Mucosa of rectum (tissue), 2 donors: ENCODE measurements around the gene CREB3.

Source experiments
- H3K27ac ChIP-seq, 2 donors: one replicate each; pipeline ENCODE4 v1.7.0; 2013; ENCODE audit warnings: inconsistent platforms in 2 of 2, low read depth in 2 of 2, low read length in 2 of 2
- H3K27me3 ChIP-seq, 2 donors: one replicate each; pipeline ENCODE4 v1.7.0; 2013; ENCODE audit warnings: low read length in 2 of 2; ENCODE audit not compliant: control insufficient read depth in 2 of 2, insufficient read depth in 2 of 2
- H3K36me3 ChIP-seq, 2 donors: one replicate each; pipeline ENCODE4 v1.7.0; 2013; ENCODE audit warnings: low read length in 2 of 2; ENCODE audit not compliant: control insufficient read depth in 2 of 2, insufficient read depth in 2 of 2
- H3K4me1 ChIP-seq, 2 donors: one replicate each; pipeline ENCODE4 v1.7.0; 2013; ENCODE audit warnings: low read length in 2 of 2, mild to moderate bottlenecking in 1 of 2; ENCODE audit not compliant: control insufficient read depth in 2 of 2, insufficient read depth in 2 of 2
- H3K4me3 ChIP-seq, 2 donors: one replicate each; pipeline ENCODE4 v1.7.0; 2013; ENCODE audit warnings: low read length in 2 of 2
- H3K9ac ChIP-seq, 2 donors: one replicate each; pipeline ENCODE4 v1.7.0; 2013; ENCODE audit warnings: low read length in 2 of 2, low read depth in 1 of 2, mild to moderate bottlenecking in 1 of 2
- H3K9me3 ChIP-seq, 2 donors: one replicate each; pipeline ENCODE4 v1.7.0; 2013; ENCODE audit warnings: low read length in 2 of 2; ENCODE audit not compliant: control insufficient read depth in 2 of 2
- donor health status: healthy.
- donor health status: Normal muscosa, but diverticular disease.

Gene CREB3

GRCh38 chr9:35700031-35700430 is 32.4 kb upstream of the CREB3 start:
- peaks cover 74 to 79% of the 10 kb centered on the region in 2 donors for H3K36me3 ChIP-seq
- H3K4me3 ChIP-seq: no peak overlapping the region
- peaks cover 0 to 4% of the 10 kb centered on the region in 2 donors for H3K4me1 ChIP-seq
- H3K9ac ChIP-seq: no peak overlapping the region
- no peak overlapping the region for H3K27ac ChIP-seq
- H3K27me3 ChIP-seq: no peaks in the 10 kb centered on the region
- H3K9me3 ChIP-seq: no peaks in the 10 kb centered on the region

- H3K27me3 ChIP-seq: no peaks in the 10 kb centered on the region
- peaks cover 0 to 1% of the 10 kb centered on the region in 2 donors for H3K4me1 ChIP-seq
- no peak overlapping the region for H3K9ac ChIP-seq
- peaks cover 83 to 88% of the 10 kb centered on the region in 2 donors for H3K36me3 ChIP-seq
- no peak overlapping the region for H3K4me3 ChIP-seq
- H3K27ac ChIP-seq: no peak overlapping the region
- H3K9me3 ChIP-seq: no peaks in the 10 kb centered on the region
Observed at GRCh38 chr9:35700942-35701341, 31.5 kb upstream of the CREB3 start.

DNA sequence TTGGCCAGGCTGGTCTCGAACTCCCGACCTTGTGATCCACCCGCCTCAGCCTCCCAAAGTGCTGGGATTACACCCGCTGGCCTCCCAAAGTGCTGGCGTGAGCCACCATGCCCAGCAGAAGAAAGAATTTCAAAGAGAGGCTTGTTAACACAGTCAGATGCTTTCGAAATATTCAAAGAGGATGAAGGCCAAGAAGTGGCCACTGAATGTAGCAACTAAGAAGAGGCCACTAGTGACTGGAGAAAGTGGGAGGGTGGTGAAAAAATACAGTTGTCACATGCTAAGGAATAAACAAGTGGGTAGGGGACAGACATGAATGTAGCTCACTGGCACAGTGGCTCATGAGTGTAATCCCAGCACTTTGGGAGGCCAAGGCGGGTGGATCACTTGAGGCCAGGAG is 29.8 kb upstream of the CREB3 start:
- H3K27me3 ChIP-seq: no peaks in the 10 kb centered on the region
- H3K9ac ChIP-seq: no peak overlapping the region
- no peaks in the 10 kb centered on the region for H3K4me1 ChIP-seq
- H3K9me3 ChIP-seq: no peaks in the 10 kb centered on the region
- H3K4me3 ChIP-seq: no peak overlapping the region
- H3K36me3 ChIP-seq: peaks cover 93 to 97% of the 10 kb centered on the region in 2 donors
- H3K27ac ChIP-seq: no peak overlapping the region

DNA sequence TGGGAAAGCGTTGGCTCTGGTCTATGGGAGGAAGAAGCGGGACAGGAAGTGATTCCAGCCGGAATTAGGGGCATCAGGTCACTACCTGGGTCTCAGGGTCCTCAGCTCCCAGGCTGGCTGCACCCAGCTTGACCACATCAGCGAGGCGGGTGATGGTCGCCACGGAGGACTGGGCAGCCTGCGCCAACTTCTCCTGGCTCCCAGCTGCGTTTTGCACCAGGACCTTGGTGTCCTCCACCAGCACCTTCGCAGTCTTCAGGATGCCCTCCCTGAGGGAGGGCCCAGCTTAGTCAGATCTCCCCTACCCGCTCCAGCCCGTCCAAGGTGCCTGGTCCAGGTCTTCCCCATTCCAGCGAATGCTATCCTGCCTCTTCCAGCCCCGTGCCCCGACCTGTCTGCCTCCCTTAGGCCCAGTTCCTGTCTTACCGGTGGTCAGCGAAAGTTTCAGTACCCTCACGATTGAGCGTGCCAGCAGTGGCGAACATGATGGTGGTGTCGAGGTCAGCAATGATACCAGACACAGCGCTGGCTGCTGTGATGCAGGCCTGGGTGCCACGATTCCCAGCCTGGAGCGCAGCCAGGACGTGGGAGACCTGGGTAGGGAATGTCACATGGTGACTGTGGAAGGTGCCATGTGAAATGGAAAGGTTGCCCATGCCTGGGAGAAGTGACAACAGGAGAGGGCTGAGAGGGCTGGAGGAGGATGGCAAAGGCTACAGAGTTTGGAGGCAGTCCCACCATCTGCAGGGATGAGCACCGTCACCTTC is 28.4 kb upstream of the CREB3 start:
- H3K36me3 ChIP-seq: peaks cover 86 to 95% of the 10 kb centered on the region in 2 donors
- no peak overlapping the region for H3K9ac ChIP-seq
- H3K27ac ChIP-seq: no peak overlapping the region

GRCh38 chr9:35705372-35705771 is 27.1 kb upstream of the CREB3 start:
- H3K4me1 ChIP-seq: no peaks in the 10 kb centered on the region
- H3K36me3 ChIP-seq: peaks cover 79 to 88% of the 10 kb centered on the region in 2 donors
- no peak overlapping the region for H3K4me3 ChIP-seq
- H3K9me3 ChIP-seq: no peaks in the 10 kb centered on the region
- no peak overlapping the region for H3K9ac ChIP-seq
- H3K27ac ChIP-seq: no peak overlapping the region
- no peaks in the 10 kb centered on the region for H3K27me3 ChIP-seq

More for the DNA sequence above, 28.4 kb upstream of the CREB3 start:
- no peaks in the 10 kb centered on the region for H3K9me3 ChIP-seq
- no peaks in the 10 kb centered on the region for H3K27me3 ChIP-seq
- H3K4me3 ChIP-seq: no peak overlapping the region
- H3K4me1 ChIP-seq: no peaks in the 10 kb centered on the region

GRCh38 chr9:35705836-35706430 is 26.5 kb upstream of the CREB3 start:
- H3K9ac ChIP-seq: no peak overlapping the region
- H3K9me3 ChIP-seq: no peaks in the 10 kb centered on the region
- no peak overlapping the region for H3K4me3 ChIP-seq
- H3K27ac ChIP-seq: no peak overlapping the region
- H3K36me3 ChIP-seq: peaks cover 79 to 88% of the 10 kb centered on the region in 2 donors
- no peaks in the 10 kb centered on the region for H3K27me3 ChIP-seq
- H3K4me1 ChIP-seq: no peaks in the 10 kb centered on the region

- H3K36me3 ChIP-seq: peaks cover 82 to 88% of the 10 kb centered on the region in 2 donors
Observed at GRCh38 chr9:35706951-35707350, 25.5 kb upstream of the CREB3 start.

GRCh38 chr9:35708146-35708545 is 24.3 kb upstream of the CREB3 start:
- Histone ChIP-seq H3K27ac (no peak overlapping the region), H3K36me3 (peaks cover 83 to 88% of the 10 kb centered on the region in 2 donors), H3K4me3 (no peak overlapping the region), H3K9ac (no peak overlapping the region), H3K27me3 (no peaks in the 10 kb centered on the region), H3K4me1 (no peaks in the 10 kb centered on the region), H3K9me3 (no peaks in the 10 kb centered on the region)

More at GRCh38 chr9:35706951-35707350, 25.5 kb upstream of the CREB3 start:
- Histone ChIP-seq H3K9me3 (no peaks in the 10 kb centered on the region), H3K27me3 (no peaks in the 10 kb centered on the region), H3K4me3 (no peak overlapping the region), H3K9ac (no peak overlapping the region), H3K4me1 (no peaks in the 10 kb centered on the region), H3K27ac (no peak overlapping the region)

DNA sequence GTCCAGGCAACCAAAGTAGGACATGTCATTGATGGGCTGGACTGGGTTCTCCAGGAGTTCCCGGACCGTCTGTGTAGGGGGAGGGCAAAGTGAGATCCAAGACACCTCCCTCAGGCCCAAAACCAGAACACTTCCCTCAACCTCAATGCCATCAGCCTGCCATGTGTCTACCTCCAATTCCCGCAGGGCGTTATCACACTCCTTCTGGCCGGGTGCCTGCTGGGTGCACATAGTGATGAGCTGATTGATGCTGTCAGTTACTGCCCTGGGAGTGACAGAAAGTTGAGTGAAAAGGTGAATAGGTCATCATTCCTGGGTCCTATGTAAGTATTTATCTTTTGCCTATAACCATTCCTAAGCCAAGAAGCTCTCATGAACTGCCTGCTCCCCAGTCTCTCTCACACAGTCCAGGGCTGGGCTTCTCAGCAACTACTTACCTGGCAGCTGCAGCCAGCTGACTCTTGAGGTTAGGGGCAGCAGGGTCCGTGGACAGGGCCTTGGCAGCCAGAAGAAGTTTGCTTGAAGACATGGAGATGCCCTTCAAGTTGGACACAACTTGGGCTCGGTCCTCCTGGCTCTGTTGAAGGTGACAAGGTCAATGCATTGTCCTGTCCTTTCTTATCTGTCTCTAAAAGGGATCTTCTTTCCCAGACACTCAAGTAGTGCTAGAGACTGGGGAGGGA is 21.5 kb upstream of the CREB3 start:
- no peaks in the 10 kb centered on the region for H3K4me1 ChIP-seq
- H3K36me3 ChIP-seq: peaks cover 80 to 85% of the 10 kb centered on the region in 2 donors
- no peaks in the 10 kb centered on the region for H3K27me3 ChIP-seq
- H3K4me3 ChIP-seq: no peak overlapping the region
- no peak overlapping the region for H3K9ac ChIP-seq
- H3K27ac ChIP-seq: no peak overlapping the region
- no peaks in the 10 kb centered on the region for H3K9me3 ChIP-seq
